Measurements from ENCODE around the gene CDH2.

Gene CDH2

GRCh38 chr18:28176948-28177827 lies at the start of gene CDH2:
Gene CDH2 (minus strand): TSS chr18:28177130. CDS start chr18:28177022, 108 bp downstream.
- Histone ChIP-seq H3K9me3 (ENCODE audit: control insufficient read depth, low read length) (no peaks in the 10 kb centered on the region), H3K4me3 (ENCODE audit: low read length) (peak within 1 kb of the TSS; percentile 87), H3K9ac (ENCODE audit: low read length) (peak within 1 kb of the TSS; percentile 72), H3K4me1 (ENCODE audit: control insufficient read depth, insufficient read depth, low read length) (peaks cover 16% of the 10 kb centered on the region), H3K36me3 (ENCODE audit: control insufficient read depth, insufficient read depth, low read length, severe bottlenecking) (no peaks in the 10 kb centered on the region), H3K27me3 (replicated peaks; ENCODE audit: control insufficient read depth, insufficient read depth, low read length) (no peaks in the 10 kb centered on the region)
- peak; percentile 89 for DNase-seq (ENCODE audit: low read depth)

DNA sequence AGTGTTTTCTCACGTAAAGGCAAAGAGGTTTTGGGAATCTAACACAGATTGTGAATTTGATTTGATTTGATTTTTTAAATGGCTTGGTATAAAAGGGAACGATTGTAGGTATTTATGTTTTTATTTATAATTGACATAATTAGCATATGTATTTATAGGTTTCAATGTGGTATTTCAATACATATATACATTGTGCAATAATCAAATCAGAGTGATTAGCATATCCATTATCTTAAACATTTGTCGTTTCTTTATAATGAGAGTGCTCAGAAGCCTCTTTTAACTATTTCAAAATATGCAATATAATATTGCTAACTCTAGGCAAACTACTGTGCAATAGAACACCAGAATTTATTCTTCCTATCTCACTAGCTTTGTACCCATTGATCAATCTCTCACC lies 35.1 kb upstream of the CDH2 start:
- DNase-seq (ENCODE audit: low read depth) = no peak
- H3K9ac ChIP-seq (ENCODE audit: low read length) = no peak overlapping the region
- no peaks in the 10 kb centered on the region for H3K4me1 ChIP-seq (ENCODE audit: control insufficient read depth, insufficient read depth, low read length)
- no peaks in the 10 kb centered on the region for H3K9me3 ChIP-seq (ENCODE audit: control insufficient read depth, low read length)
- H3K4me3 ChIP-seq (ENCODE audit: low read length) = no peak overlapping the region
- H3K27me3 ChIP-seq (replicated peaks; ENCODE audit: control insufficient read depth, insufficient read depth, low read length) = no peaks in the 10 kb centered on the region
- no peaks in the 10 kb centered on the region for H3K36me3 ChIP-seq (ENCODE audit: control insufficient read depth, insufficient read depth, low read length, severe bottlenecking)

- H3K36me3 ChIP-seq (ENCODE audit: control insufficient read depth, insufficient read depth, low read length, severe bottlenecking) = no peaks in the 10 kb centered on the region
- DNase-seq (ENCODE audit: low read depth) = no peak
- no peaks in the 10 kb centered on the region for H3K27me3 ChIP-seq (replicated peaks; ENCODE audit: control insufficient read depth, insufficient read depth, low read length)
- no peak overlapping the region for H3K9ac ChIP-seq (ENCODE audit: low read length)
- H3K9me3 ChIP-seq (ENCODE audit: control insufficient read depth, low read length) = no peaks in the 10 kb centered on the region
- H3K4me1 ChIP-seq (ENCODE audit: control insufficient read depth, insufficient read depth, low read length) = peaks cover 5% of the 10 kb centered on the region
- no peak overlapping the region for H3K4me3 ChIP-seq (ENCODE audit: low read length)
Observed at GRCh38 chr18:28208712-28209265, 31.9 kb upstream of the CDH2 start.

DNA sequence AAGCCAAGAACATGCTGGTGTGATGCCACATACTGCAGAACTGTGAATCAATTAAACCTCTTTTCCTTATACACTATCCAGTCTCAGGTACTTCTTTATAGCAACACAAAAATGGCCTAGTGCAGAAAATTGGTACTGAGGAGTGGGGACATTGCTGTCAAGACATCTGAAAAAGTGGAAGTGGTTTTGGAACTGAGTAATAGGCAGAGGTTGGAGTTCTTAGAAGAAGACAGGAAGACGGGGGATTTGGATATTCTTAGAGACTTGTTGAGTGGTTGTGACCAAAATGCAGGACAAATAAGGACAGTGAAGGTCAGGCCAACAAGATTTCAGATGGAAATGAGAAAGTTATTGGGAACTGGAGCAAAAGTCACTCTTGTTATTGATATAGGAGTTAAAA lies 31.3 kb upstream of the CDH2 start:
- no peak for DNase-seq (ENCODE audit: low read depth)

DNA sequence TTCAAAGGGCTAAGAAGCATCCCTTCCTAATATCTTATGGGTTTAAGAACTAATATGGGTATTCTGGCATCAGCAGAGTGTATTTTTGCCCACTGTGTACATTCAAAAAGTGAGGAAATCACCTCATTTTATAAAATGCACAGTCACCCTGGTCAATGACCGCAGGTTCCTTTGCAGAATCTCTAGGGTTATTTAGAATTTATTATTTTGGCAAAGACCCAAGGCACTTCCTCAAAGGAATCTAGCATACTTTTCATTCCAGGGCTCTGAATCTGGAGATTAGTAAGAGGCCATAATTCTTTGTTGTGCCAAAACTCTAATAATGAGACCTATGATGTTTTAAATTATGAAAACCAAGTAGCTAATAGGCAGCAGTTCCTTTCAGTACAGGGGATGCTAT lies 27.2 kb upstream of the CDH2 start:
- H3K9me3 ChIP-seq (ENCODE audit: control insufficient read depth, low read length) = no peaks in the 10 kb centered on the region
- no peaks in the 10 kb centered on the region for H3K27me3 ChIP-seq (replicated peaks; ENCODE audit: control insufficient read depth, insufficient read depth, low read length)
- DNase-seq (ENCODE audit: low read depth) = peak; percentile 45
- H3K9ac ChIP-seq (ENCODE audit: low read length) = no peak overlapping the region
- H3K4me3 ChIP-seq (ENCODE audit: low read length) = no peak overlapping the region
- peaks cover 6% of the 10 kb centered on the region for H3K4me1 ChIP-seq (ENCODE audit: control insufficient read depth, insufficient read depth, low read length)
- no peaks in the 10 kb centered on the region for H3K36me3 ChIP-seq (ENCODE audit: control insufficient read depth, insufficient read depth, low read length, severe bottlenecking)

More for the DNA sequence above, 31.3 kb upstream of the CDH2 start:
- H3K9me3 ChIP-seq (ENCODE audit: control insufficient read depth, low read length) = no peaks in the 10 kb centered on the region
- no peak overlapping the region for H3K9ac ChIP-seq (ENCODE audit: low read length)
- no peaks in the 10 kb centered on the region for H3K27me3 ChIP-seq (replicated peaks; ENCODE audit: control insufficient read depth, insufficient read depth, low read length)
- H3K4me1 ChIP-seq (ENCODE audit: control insufficient read depth, insufficient read depth, low read length) = peaks cover 6% of the 10 kb centered on the region
- no peaks in the 10 kb centered on the region for H3K36me3 ChIP-seq (ENCODE audit: control insufficient read depth, insufficient read depth, low read length, severe bottlenecking)
- no peak overlapping the region for H3K4me3 ChIP-seq (ENCODE audit: low read length)

GRCh38 chr18:28201056-28201455 lies 24.1 kb upstream of the CDH2 start:
- Histone ChIP-seq H3K36me3 (ENCODE audit: control insufficient read depth, insufficient read depth, low read length, severe bottlenecking) (no peaks in the 10 kb centered on the region), H3K4me3 (ENCODE audit: low read length) (no peak overlapping the region), H3K27me3 (replicated peaks; ENCODE audit: control insufficient read depth, insufficient read depth, low read length) (no peaks in the 10 kb centered on the region), H3K4me1 (ENCODE audit: control insufficient read depth, insufficient read depth, low read length) (peaks cover 6% of the 10 kb centered on the region), H3K9ac (ENCODE audit: low read length) (no peak overlapping the region), H3K9me3 (ENCODE audit: control insufficient read depth, low read length) (no peaks in the 10 kb centered on the region)
- DNase-seq (ENCODE audit: low read depth) = no peak

DNA sequence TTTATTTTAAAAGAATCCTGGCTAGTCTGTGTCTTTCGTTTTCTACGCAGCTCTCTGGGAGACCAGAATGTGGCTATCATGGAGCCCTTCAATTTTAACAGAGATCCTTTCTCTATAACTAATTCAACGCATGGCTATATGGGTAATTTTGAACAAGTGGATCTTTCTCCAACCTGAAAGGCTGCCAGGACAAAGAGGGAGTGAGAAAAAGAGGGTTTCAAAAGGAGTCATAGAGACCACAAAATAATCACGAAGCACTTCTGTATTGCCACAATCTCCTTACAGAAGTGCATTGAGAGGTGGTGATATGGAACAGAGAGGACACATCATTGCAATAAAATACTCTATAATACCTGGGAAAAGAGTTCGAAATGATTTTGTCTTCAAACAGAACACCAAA lies 21.7 kb upstream of the CDH2 start:
- no peaks in the 10 kb centered on the region for H3K27me3 ChIP-seq (replicated peaks; ENCODE audit: control insufficient read depth, insufficient read depth, low read length)
- H3K4me1 ChIP-seq (ENCODE audit: control insufficient read depth, insufficient read depth, low read length) = no peaks in the 10 kb centered on the region
- H3K9me3 ChIP-seq (ENCODE audit: control insufficient read depth, low read length) = no peaks in the 10 kb centered on the region
- H3K36me3 ChIP-seq (ENCODE audit: control insufficient read depth, insufficient read depth, low read length, severe bottlenecking) = no peaks in the 10 kb centered on the region
- H3K4me3 ChIP-seq (ENCODE audit: low read length) = no peak overlapping the region
- no peak overlapping the region for H3K9ac ChIP-seq (ENCODE audit: low read length)
- no peak for DNase-seq (ENCODE audit: low read depth)

DNA sequence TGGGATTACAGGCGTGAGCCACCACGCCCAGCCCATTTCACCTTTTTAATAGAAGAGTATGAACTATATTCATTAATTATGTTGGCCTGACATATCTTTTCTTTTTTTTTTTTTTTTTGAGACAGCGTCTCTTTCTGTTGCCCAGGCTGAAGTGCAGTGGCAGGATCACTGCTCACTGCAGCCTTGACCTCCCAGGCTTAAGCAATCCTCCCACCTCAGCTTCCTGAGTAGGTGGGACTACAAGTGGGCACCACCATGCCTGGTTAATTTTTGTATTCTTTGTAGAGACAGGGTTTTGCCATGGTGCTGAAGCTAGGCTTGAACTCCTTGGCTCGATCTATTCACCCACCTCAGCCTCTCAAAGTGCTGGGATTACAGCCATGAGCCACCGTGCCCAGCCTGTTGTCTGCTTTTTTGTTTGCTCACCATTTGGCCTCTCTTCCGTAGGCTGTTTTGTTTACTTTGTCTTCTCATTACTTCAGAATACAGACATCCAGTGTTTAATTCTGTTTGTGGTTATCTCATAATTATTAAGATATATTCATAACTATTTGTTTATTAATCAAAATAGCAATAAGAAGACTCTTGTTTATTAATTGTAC lies 16.3 kb upstream of the CDH2 start:
- DNase-seq (ENCODE audit: low read depth) = no peak
- H3K9me3 ChIP-seq (ENCODE audit: control insufficient read depth, low read length) = no peaks in the 10 kb centered on the region
- H3K9ac ChIP-seq (ENCODE audit: low read length) = no peak overlapping the region
- H3K36me3 ChIP-seq (ENCODE audit: control insufficient read depth, insufficient read depth, low read length, severe bottlenecking) = no peaks in the 10 kb centered on the region
- H3K4me3 ChIP-seq (ENCODE audit: low read length) = no peak overlapping the region
- no peaks in the 10 kb centered on the region for H3K27me3 ChIP-seq (replicated peaks; ENCODE audit: control insufficient read depth, insufficient read depth, low read length)
- no peaks in the 10 kb centered on the region for H3K4me1 ChIP-seq (ENCODE audit: control insufficient read depth, insufficient read depth, low read length)

GRCh38 chr18:28189400-28190239 lies 12.7 kb upstream of the CDH2 start:
- peak; percentile 62 for DNase-seq (ENCODE audit: low read depth)
- Histone ChIP-seq H3K36me3 (ENCODE audit: control insufficient read depth, insufficient read depth, low read length, severe bottlenecking) (no peaks in the 10 kb centered on the region), H3K9me3 (ENCODE audit: control insufficient read depth, low read length) (no peaks in the 10 kb centered on the region)

DNA sequence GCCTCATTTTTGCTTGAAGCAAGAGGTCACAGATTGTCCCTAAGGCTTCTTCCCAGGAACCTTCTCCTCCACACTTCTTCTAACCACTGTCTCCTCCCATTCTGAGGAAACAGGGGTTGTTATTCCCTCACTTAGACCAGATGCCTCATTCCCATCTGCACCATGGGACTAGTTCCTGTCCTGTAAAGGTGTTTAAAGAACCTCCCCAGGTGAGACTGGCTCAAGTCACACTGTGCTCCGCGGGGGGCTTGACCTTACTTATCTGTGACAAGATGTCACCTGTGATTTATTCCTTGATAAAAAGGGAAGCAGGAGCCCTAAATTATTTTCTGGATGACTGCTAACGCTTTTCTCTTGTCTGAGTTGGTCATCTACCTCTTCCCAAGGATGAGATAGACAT lies 8.2 kb upstream of the CDH2 start:
- no peaks in the 10 kb centered on the region for H3K36me3 ChIP-seq (ENCODE audit: control insufficient read depth, insufficient read depth, low read length, severe bottlenecking)
- H3K27me3 ChIP-seq (replicated peaks; ENCODE audit: control insufficient read depth, insufficient read depth, low read length) = no peaks in the 10 kb centered on the region
- H3K4me1 ChIP-seq (ENCODE audit: control insufficient read depth, insufficient read depth, low read length) = peaks cover 5% of the 10 kb centered on the region
- no peak overlapping the region for H3K9ac ChIP-seq (ENCODE audit: low read length)
- no peaks in the 10 kb centered on the region for H3K9me3 ChIP-seq (ENCODE audit: control insufficient read depth, low read length)
- no peak overlapping the region for H3K4me3 ChIP-seq (ENCODE audit: low read length)
- no peak for DNase-seq (ENCODE audit: low read depth)

More at GRCh38 chr18:28189400-28190239, 12.7 kb upstream of the CDH2 start:
- Histone ChIP-seq H3K4me1 (ENCODE audit: control insufficient read depth, insufficient read depth, low read length) (no peaks in the 10 kb centered on the region), H3K27me3 (replicated peaks; ENCODE audit: control insufficient read depth, insufficient read depth, low read length) (no peaks in the 10 kb centered on the region), H3K4me3 (ENCODE audit: low read length) (no peak overlapping the region), H3K9ac (ENCODE audit: low read length) (no peak overlapping the region)
